ENCODE results near the gene TAB3. TPM values are rescaled to one million over a fixed set of nuclear protein-coding genes. Genes with fewer than 3 reads are reported as not detected.

TAB3 gene
- total RNA-seq, 2 experiments from 2014 or later, result 13.6 to 15.7 TPM

DNA sequence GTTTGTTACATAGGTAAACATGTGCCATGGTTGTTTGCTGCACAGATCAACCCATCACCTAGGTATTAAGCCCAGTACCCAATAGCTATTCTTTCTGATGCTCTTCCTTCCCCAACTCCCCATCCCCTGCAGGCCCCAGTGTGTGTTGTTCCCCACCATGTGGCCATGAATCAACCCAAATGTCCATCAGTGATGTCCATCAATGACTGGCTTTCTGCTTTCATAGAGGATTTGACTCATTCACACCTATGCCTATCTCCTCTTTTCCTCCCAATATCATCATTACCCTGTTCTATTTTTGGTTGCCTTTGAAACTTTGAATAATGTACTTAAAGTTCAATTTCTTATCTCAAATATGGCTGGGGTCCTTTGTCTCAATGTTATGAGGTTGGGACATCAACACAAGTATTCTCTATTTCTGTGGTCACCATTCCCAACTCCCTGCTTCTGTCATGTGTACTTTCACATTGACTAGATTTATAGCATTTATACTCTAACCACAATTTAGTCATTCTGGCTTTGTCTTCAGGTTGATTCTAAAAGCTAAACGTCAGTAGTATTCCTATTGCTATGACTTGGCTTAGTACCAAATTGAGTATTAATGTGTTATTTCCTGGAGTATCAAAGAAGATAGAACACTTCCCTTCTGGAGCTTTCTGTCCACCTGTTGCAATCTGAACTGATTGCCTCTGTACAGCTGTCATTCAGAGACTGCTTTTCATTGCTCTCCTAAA lies 107.2 kb downstream of the TAB3 start:
- CTCF ChIA-PET, result no interaction called here
- no peak overlapping the region for H3K4me3 Mint-ChIP-seq
- no peaks in the 10 kb centered on the region for H3K36me3 Mint-ChIP-seq (ENCODE audit: low read depth)
- H3K9me3 Mint-ChIP-seq, result no peaks in the 10 kb centered on the region
- intact Hi-C loops (cut with micrococcal nuclease), result loop anchor here (1.0 to 5.0 kb wide), 7 partner anchors 20 to 160 kb away; partner anchors contain the start of gene TAB3
- DNase-seq, result no peak
- no peak overlapping the region for H3K27ac Mint-ChIP-seq
- H3K4me1 Mint-ChIP-seq (ENCODE audit: low read depth), result peaks cover 21% of the 10 kb centered on the region
- H3K27me3 Mint-ChIP-seq (ENCODE audit: low read depth), result peaks cover 2% of the 10 kb centered on the region

DNA sequence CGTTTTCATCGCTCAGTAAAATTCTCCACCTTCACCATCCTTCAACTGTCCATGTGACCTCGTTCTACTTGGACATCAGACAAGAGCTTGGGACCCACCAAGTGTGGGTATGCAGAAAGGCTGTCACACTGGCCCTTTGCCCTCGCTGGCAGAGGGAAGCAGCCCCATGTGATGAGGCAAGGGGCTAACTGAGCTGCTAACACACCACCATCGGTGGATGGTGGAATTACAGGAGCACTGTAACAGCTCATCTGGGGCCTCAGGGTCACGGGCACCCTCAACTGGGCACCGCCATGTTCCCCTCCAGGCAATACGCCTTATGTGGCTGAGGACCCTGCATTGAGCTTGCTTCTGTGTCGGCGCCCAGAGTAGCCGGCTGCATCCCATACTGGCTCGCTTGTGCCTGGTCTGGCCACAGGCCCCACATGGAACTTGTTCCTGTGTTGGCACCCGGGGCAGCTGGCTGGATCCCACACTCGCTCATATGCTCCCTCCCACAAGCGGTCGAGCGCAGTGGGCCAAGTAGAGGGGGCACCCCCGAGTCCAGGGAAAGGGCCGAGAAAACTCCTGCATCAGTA lies 109.5 kb downstream of the TAB3 start:
- no peak overlapping the region for H3K27ac Mint-ChIP-seq
- intact Hi-C loops (cut with micrococcal nuclease), result loop anchor here (5.0 kb wide), 1 partner anchor 157 kb away; no protein-coding TSS in a partner anchor

DNA sequence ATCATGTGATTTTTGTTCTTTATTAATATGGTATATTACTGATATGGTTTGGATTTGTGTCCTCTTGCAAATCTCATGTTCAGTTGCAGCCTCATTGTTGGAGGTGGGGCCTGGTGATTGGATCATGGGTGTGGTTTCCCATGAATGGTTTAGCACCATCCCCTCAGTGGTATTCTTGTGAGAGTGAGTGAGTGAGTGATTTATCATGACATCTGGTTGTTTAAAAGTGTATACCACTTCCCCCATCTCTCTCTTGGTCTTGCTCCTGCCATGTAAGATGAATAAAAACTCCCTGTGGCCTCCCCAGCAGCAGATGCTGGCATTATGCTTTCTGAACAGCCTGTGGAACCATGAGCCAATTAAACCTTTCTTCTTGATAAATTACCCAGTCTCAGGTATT lies 111.5 kb downstream of the TAB3 start:
- intact Hi-C loops (cut with micrococcal nuclease), result no loop called here
- Mint-ChIP-seq H3K4me3 (no peak overlapping the region), H3K27ac (no peak overlapping the region), H3K4me1 (ENCODE audit: low read depth) (peaks cover 14% of the 10 kb centered on the region), H3K36me3 (ENCODE audit: low read depth) (no peaks in the 10 kb centered on the region), H3K27me3 (ENCODE audit: low read depth) (peaks cover 4% of the 10 kb centered on the region), H3K9me3 (no peaks in the 10 kb centered on the region)
- no peak for DNase-seq
- CTCF ChIA-PET, result no interaction called here

More for the DNA sequence above, 109.5 kb downstream of the TAB3 start:
- Mint-ChIP-seq H3K4me3 (no peak overlapping the region), H3K4me1 (ENCODE audit: low read depth) (peaks cover 14% of the 10 kb centered on the region), H3K36me3 (ENCODE audit: low read depth) (no peaks in the 10 kb centered on the region), H3K9me3 (no peaks in the 10 kb centered on the region), H3K27me3 (ENCODE audit: low read depth) (peaks cover 2% of the 10 kb centered on the region)
- DNase-seq, result no peak
- CTCF ChIA-PET, result interaction anchor here (1.4 kb wide), 1 partner anchor 43 kb away, joined by 4 read pairs; no protein-coding TSS in a partner anchor

Other genes starting within 250 kb of the TAB3 start
- 10 to 100 TPM; 85.9 to 90.3 TPM for gene GK, start 235.8 kb downstream of the TAB3 start, total RNA-seq
- gene FTHL17, start 182.8 kb upstream of the TAB3 start, total RNA-seq, result not detected

All from activated naive CD4-positive, alpha-beta T cell treated with anti-CD3 and anti-CD28 coated beads for 36 hours (primary cell).